K562 (cell line): Measurements from ENCODE around the gene WDFY2. TPM values are rescaled to one million over a fixed set of nuclear protein-coding genes. Genes with fewer than 3 reads are reported as not detected.

Source experiments
- ATAC-seq: fragments of 200-7000 bp; cut with Tn5 transposase; 3 replicates; pipeline ENCODE4 v1.9.1; 2020; ENCODE audit warnings: moderate library complexity
- BruUV-seq: library from RNA; stranded (reverse); fragments of 400-500 nt; replicated peaks from 2 replicates; lab custom pipeline; 2021; lab: Mats Ljungman, UMichigan
- CTCF ChIA-PET: fragments of 300-600 bp; formaldehyde crosslinking; extraction: SDS; loops from one replicate; lab custom pipeline; 2021; ENCODE audit warnings: low intra/inter-chr PET ratio; lab: Yijun Ruan, JAX
- POLR2A ChIA-PET: fragments of 300-600, 350-650 bp; sonication (Branson Sonifier 250); formaldehyde crosslinking; extraction: SDS; loops from one replicate; lab custom pipeline; 2021; ENCODE audit warnings: antibody characterized with exemption, inconsistent platforms; lab: Yijun Ruan, JAX
- DNase-seq, 4 experiments: peaks; one replicate each; pipeline versions ENCODE4 v3.0.0 to v3.0.0-alpha.2; 2011 to 2018; ENCODE audit warnings: low spot score in 3 of 4, mixed read lengths in 3 of 4; ENCODE audit errors: extremely low read depth in 1 of 4
- FAIRE-seq: peaks from 2 replicates; lab custom pipeline; 2011; peaks lifted over from hg19 to GRCh38; lab: Jason Lieb, UNC
- H2AFZ ChIP-seq: 2 replicates; pipeline ENCODE4 v1.6.0; 2011; ENCODE audit warnings: low read depth, low read length, control low read depth, inconsistent platforms
- H3K27ac ChIP-seq: fragments of 200-600 bp; 3 replicates; pipeline ENCODE4 v1.8.0; 2011; ENCODE audit warnings: low read depth, mild to moderate bottlenecking, control low read depth, inconsistent platforms, low read length, moderate library complexity, mixed read lengths; ENCODE audit errors: extremely low read depth
- H3K27me3 ChIP-seq, 2 experiments: fragments of 300-600 bp in 1 of 2; 2 replicates in 1 of 2; 3 replicates in 1 of 2; pipeline versions ENCODE4 v1.6.0 to v1.8.0; 2011; ENCODE audit warnings: inconsistent platforms in 2 of 2, low read length in 2 of 2, mild to moderate bottlenecking in 1 of 2, mixed read lengths in 1 of 2, moderate library complexity in 1 of 2; ENCODE audit not compliant: control insufficient read depth in 2 of 2, insufficient read depth in 2 of 2
- H3K36me3 ChIP-seq: fragments of 300-600 bp; 3 replicates; pipeline ENCODE4 v1.8.0; 2011; ENCODE audit warnings: mild to moderate bottlenecking, low read length, inconsistent platforms; ENCODE audit not compliant: control insufficient read depth, insufficient read depth
- H3K4me1 ChIP-seq, 2 experiments: fragments of 200-600 bp in 1 of 2; replicated peaks in 1 of 2; 2 replicates in 1 of 2; 3 replicates in 1 of 2; pipeline versions ENCODE4 v1.5.1 to v1.8.0; 2011; ENCODE audit warnings: inconsistent platforms in 2 of 2, low read length in 2 of 2, mild to moderate bottlenecking in 1 of 2, mixed read lengths in 1 of 2, moderate library complexity in 1 of 2; ENCODE audit not compliant: control insufficient read depth in 2 of 2, insufficient read depth in 2 of 2
- H3K4me2 ChIP-seq: 2 replicates; pipeline ENCODE4 v1.6.1; 2011; ENCODE audit warnings: low read length, control low read depth, inconsistent platforms, mixed read lengths; ENCODE audit not compliant: insufficient read depth
- H3K4me3 ChIP-seq: fragments of 200-600 bp; sonication (generic), shearing (Covaris generic); 2 replicates; pipeline ENCODE4 v1.5.1; 2016; ENCODE audit warnings: control low read depth, inconsistent platforms
- H3K79me2 ChIP-seq: fragments of 200-600 bp; 3 replicates; pipeline ENCODE4 v1.8.0; 2011; ENCODE audit warnings: low read length, inconsistent platforms; ENCODE audit not compliant: control insufficient read depth, insufficient read depth
- H3K9ac ChIP-seq, 2 experiments: 2 replicates each; pipeline versions ENCODE4 v1.6.0 to v1.6.1; 2011; ENCODE audit warnings: low read depth in 2 of 2, low read length in 2 of 2, control low read depth in 1 of 2, inconsistent platforms in 1 of 2, mild to moderate bottlenecking in 1 of 2, mixed read lengths in 1 of 2; ENCODE audit not compliant: insufficient read depth in 1 of 2
- H3K9me1 ChIP-seq: one replicate; pipeline ENCODE4 v1.6.0; 2011; ENCODE audit warnings: inconsistent platforms, mild to moderate bottlenecking, low read length, moderate library complexity; ENCODE audit not compliant: control insufficient read depth, insufficient read depth
- H3K9me3 ChIP-seq: replicated peaks from 2 replicates; pipeline ENCODE4 v1.5.1; 2011; ENCODE audit warnings: low read depth, low read length, inconsistent platforms; ENCODE audit not compliant: control insufficient read depth, insufficient read depth
- H4K20me1 ChIP-seq: replicated peaks from 2 replicates; pipeline ENCODE4 v1.6.1; 2011; ENCODE audit warnings: low read length, inconsistent platforms, mixed read lengths; ENCODE audit not compliant: control insufficient read depth, insufficient read depth
- CREB5 ChIP-seq: fragments of 250-450 bp; sonication (Bioruptor Pico); IDR thresholded peaks from 2 replicates; pipeline ENCODE4 v1.5.0; 2020; ENCODE audit warnings: mild to moderate bottlenecking
- FOXK2 ChIP-seq, 2 experiments: fragments of 450-650 bp; IDR thresholded peaks in 1 of 2; conservative IDR thresholded peaks in 1 of 2; 2 replicates each; pipeline ENCODE4 v1.6.1; 2016; ENCODE audit warnings: low read depth in 2 of 2, mild to moderate bottlenecking in 1 of 2
- GATA2 ChIP-seq: sonication (generic); formaldehyde crosslinking; IDR thresholded peaks from 2 replicates; pipeline ENCODE4 v1.4.0; 2020; ENCODE audit warnings: mild to moderate bottlenecking, missing genetic modification reagents
- MEF2A ChIP-seq: IDR thresholded peaks from 2 replicates; pipeline ENCODE4 v1.6.1; 2011; ENCODE audit warnings: low read depth, mild to moderate bottlenecking, low read length, moderate library complexity; ENCODE audit not compliant: control insufficient read depth
- NCOR1 ChIP-seq: fragments of 450-650 bp; IDR thresholded peaks from 2 replicates; pipeline ENCODE4 v1.6.1; 2016; ENCODE audit warnings: mild to moderate bottlenecking, moderate library complexity
- NFYB ChIP-seq: IDR thresholded peaks from 2 replicates; pipeline ENCODE4 v1.6.1; 2011; ENCODE audit warnings: mild to moderate bottlenecking, moderate library complexity; ENCODE audit not compliant: insufficient read length; ENCODE audit errors: extremely low read depth
- RFX7 ChIP-seq: fragments of 250-450 bp; sonication (Bioruptor Pico); IDR thresholded peaks from 2 replicates; pipeline ENCODE4 v1.5.1; 2021; ENCODE audit warnings: mild to moderate bottlenecking
- SAFB2 ChIP-seq: fragments of 200-400 bp; formaldehyde crosslinking; IDR thresholded peaks from 2 replicates; pipeline ENCODE4 v1.6.1; 2018; ENCODE audit warnings: borderline replicate concordance, low read length, low read depth, moderate library complexity; ENCODE audit not compliant: severe bottlenecking
- SPI1 ChIP-seq: IDR thresholded peaks from 2 replicates; pipeline ENCODE4 v1.6.1; 2011; ENCODE audit warnings: low read depth, low read length, control low read depth, borderline replicate concordance
- SRF ChIP-seq, 2 experiments: fragments of 250-450, 450-650 bp in 1 of 2; sonication (Bioruptor Pico) in 1 of 2; sonication (generic) in 1 of 2; formaldehyde crosslinking; IDR thresholded peaks; 2 replicates each; pipeline versions ENCODE4 v1.5.0 to v1.5.1; 2020 to 2022; ENCODE audit warnings: mild to moderate bottlenecking in 1 of 2, missing genetic modification reagents in 1 of 2
- USF2 ChIP-seq: sonication (generic); formaldehyde crosslinking; IDR thresholded peaks from 2 replicates; pipeline ENCODE4 v1.5.0; 2020; ENCODE audit warnings: missing genetic modification reagents
- WGBS: fragments of 100-300 bp; shearing (Covaris generic); methylation state at CpG from one replicate; pipeline ENCODE4 v1.1.6; 2016; ENCODE audit warnings: low coverage, mixed read lengths; ENCODE audit not compliant: insufficient coverage; ENCODE audit errors: missing lambda C conversion rate; 5-methylcytosine and 5-hydroxymethylcytosine counted together
- in situ Hi-C: fragments of 300-500 bp; cut with MboI; formaldehyde crosslinking; loops from 4 replicates; pipeline ENCODE4 v1.15.0; 2018; ENCODE audit warnings: inconsistent platforms, mixed read lengths
- intact Hi-C: fragments of 100-400 bp; cut with micrococcal nuclease; formaldehyde crosslinking; loops from 2 replicates; pipeline ENCODE4 v1.14.2; 2022
- polyA plus RNA-seq, 8 experiments: library from polyadenylated mRNA; depleted of rRNA in 4 of 8; stranded (reverse) in 5 of 8; unstranded in 3 of 8; fragments of >200 nt; fragmentation: Nextera tagmentation in 2 of 8; fragmentation: Illumina TruSeq in 1 of 8; extraction: Ambion mirVana in 2 of 8; extraction: Trizol in 1 of 8; gene quantifications; 2 replicates each; pipeline versions ENCODE4 v1.2.1 to v1.2.3, GENCODE V29; 2011 to 2014; ENCODE audit warnings: inconsistent platforms in 1 of 8, missing spikeins in 1 of 8
- total RNA-seq, 7 experiments: library from RNA; depleted of rRNA in 6 of 7; stranded (reverse); fragments of >200 nt in 6 of 7; fragmentation: Illumina TruSeq in 2 of 7; extraction: Trizol in 2 of 7; gene quantifications; 2 replicates each; pipeline versions ENCODE4 v1.2.1 to v1.2.3, GENCODE V29; 2011 to 2021; ENCODE audit warnings: low replicate concordance in 1 of 7
- TF ChIP-seq, protein P1 (sequence below): fragments of 250-450 bp; sonication (Bioruptor Pico); IDR thresholded peaks from 2 replicates; pipeline ENCODE4 v1.8.0; 2021; ENCODE audit warnings: borderline replicate concordance, mild to moderate bottlenecking, moderate library complexity; ENCODE audit not compliant: poor library complexity, severe bottlenecking
- TF ChIP-seq, protein P2 (sequence below): sonication (generic); formaldehyde crosslinking; IDR thresholded peaks from 2 replicates; pipeline ENCODE4 v1.8.0; 2022; ENCODE audit warnings: mild to moderate bottlenecking, missing genetic modification reagents
- TF ChIP-seq, protein P3 (sequence below), 2 experiments: IDR thresholded peaks in 1 of 2; conservative IDR thresholded peaks in 1 of 2; 2 replicates each; pipeline ENCODE4 v1.6.1; 2016; ENCODE audit warnings: low read depth in 2 of 2, mild to moderate bottlenecking in 1 of 2, missing compliant biosample characterization in 1 of 2, missing genetic modification characterization in 1 of 2, moderate library complexity in 1 of 2

Gene WDFY2
- total and polyA plus RNA-seq, 9 of the 15 experiments (the other 6 are each of a cell fraction or from before 2014, with no cell fraction given) = 0.66 to 6.4 (median 4.4) TPM

DNA sequence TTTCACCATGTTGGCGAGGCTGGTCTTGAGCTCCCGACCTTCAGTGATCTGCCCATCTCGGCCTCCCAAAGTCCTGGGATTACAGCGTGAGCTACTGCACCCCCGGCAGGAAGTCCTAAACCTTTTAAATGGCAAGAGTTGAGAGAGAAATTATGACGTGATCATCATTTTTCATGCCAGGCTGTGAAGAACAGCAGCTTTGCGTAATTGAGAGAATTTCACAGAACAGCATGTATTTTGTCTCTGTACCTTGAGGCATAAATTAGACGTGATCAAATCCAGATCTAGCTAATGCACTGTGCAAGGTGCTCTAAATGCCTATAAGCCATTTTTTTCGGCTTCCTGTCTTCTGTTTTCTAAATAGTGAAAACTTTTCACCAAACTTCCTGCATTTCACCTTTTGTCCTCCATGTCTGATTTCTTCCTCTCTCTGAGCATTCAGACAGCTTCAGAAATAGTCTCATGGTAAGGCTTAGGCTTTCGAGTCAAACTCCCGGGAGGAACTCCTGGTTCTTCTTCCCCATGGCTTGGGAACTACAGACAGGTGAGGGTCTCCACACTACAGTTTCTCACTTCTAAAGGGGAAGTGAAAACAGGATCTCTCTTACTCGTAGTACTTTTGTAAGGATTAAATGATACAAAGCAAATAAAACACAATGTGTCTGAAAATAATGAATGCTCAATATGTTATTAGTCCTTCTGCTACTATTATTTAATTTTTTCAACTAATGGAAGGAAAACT is 51.0 kb downstream of the WDFY2 start:
- no peak for DNase-seq
- ChIA-PET POLR2A (interaction anchor here (0.9 kb wide), 1 partner anchor 16 kb away, joined by 4 read pairs; no protein-coding TSS in a partner anchor), CTCF (no interaction called here)
- no peak overlapping the region for H3K4me3 ChIP-seq
- no peaks in the 10 kb centered on the region for H3K79me2 ChIP-seq
- no peaks in the 10 kb centered on the region for H3K27me3 ChIP-seq
- no peak overlapping the region for H3K9ac ChIP-seq
- H3K36me3 ChIP-seq = no peaks in the 10 kb centered on the region
- in situ Hi-C loops (no loop called here), intact Hi-C loops (no loop called here)
- H3K27ac ChIP-seq = no peak overlapping the region
- 82% methylated on average over 10 of the region's 12 CpGs for WGBS
- H3K9me1 ChIP-seq = no peaks in the 10 kb centered on the region
- BruUV-seq = no TSS peak
- H3K4me1 ChIP-seq = no peaks in the 10 kb centered on the region; a peak in 1 of 5 replicates
- no peak overlapping the region for H2AFZ ChIP-seq
- TF ChIP-seq USF2 (CRISPR knock-in tag) (no peak), GATA2 (CRISPR knock-in tag) (no peak), CREB5 (CRISPR knock-in tag) (no peak), SAFB2 (no peak), SRF (CRISPR knock-in tag; IDR thresholded peaks at IDR 0.05) (no peak), RFX7 (CRISPR knock-in tag) (no peak), MEF2A (no peak), NFYB (no peak), NCOR1 (no peak), FOXK2 (conservative IDR thresholded peaks at IDR 0.05 in 1 of 2, IDR thresholded peaks at IDR 0.05 in 1 of 2; ENCODE audit: low read depth in 2 of 2) (no peak), SPI1 (no peak)
- TF ChIP-seq, protein P1, sequence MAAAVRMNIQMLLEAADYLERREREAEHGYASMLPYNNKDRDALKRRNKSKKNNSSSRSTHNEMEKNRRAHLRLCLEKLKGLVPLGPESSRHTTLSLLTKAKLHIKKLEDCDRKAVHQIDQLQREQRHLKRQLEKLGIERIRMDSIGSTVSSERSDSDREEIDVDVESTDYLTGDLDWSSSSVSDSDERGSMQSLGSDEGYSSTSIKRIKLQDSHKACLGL (CRISPR knock-in tag) = no peak
- TF ChIP-seq, protein P2, sequence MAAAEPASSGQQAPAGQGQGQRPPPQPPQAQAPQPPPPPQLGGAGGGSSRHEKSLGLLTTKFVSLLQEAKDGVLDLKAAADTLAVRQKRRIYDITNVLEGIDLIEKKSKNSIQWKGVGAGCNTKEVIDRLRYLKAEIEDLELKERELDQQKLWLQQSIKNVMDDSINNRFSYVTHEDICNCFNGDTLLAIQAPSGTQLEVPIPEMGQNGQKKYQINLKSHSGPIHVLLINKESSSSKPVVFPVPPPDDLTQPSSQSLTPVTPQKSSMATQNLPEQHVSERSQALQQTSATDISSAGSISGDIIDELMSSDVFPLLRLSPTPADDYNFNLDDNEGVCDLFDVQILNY (CRISPR knock-in tag) = no peak
- TF ChIP-seq, protein P3, sequence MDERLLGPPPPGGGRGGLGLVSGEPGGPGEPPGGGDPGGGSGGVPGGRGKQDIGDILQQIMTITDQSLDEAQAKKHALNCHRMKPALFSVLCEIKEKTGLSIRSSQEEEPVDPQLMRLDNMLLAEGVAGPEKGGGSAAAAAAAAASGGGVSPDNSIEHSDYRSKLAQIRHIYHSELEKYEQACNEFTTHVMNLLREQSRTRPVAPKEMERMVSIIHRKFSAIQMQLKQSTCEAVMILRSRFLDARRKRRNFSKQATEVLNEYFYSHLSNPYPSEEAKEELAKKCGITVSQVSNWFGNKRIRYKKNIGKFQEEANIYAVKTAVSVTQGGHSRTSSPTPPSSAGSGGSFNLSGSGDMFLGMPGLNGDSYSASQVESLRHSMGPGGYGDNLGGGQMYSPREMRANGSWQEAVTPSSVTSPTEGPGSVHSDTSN (CRISPR knock-in tag; IDR thresholded peaks at IDR 0.05; ENCODE audit: low read depth) = no peak
- TF ChIP-seq, protein P3 (tag; conservative IDR thresholded peaks at IDR 0.05; ENCODE audit: low read depth) = no peak
- no peak for ATAC-seq
- FAIRE-seq = no peak
- no peaks in the 10 kb centered on the region for H3K9me3 ChIP-seq
- H4K20me1 ChIP-seq = no peaks in the 10 kb centered on the region
- H3K4me2 ChIP-seq = no peak overlapping the region
